ENCODE data around the gene HIRA.

The HIRA gene

GRCh38 chr22:19472233-19472632, 40.7 kb upstream of the HIRA start:
- no peak overlapping the region for H3K27ac ChIP-seq (ENCODE audit: insufficient read depth, low read depth, low read length, poor library complexity, severe bottlenecking)
- no peak overlapping the region for H3K4me3 ChIP-seq (ENCODE audit: insufficient read depth, low read depth, low read length)
- no peaks in the 10 kb centered on the region for H3K9me3 ChIP-seq (ENCODE audit: control insufficient read depth, low read length)
- WGBS, 2 experiments: 94 to 95% methylated on average over 8 of the region's 8 CpGs
- no peaks in the 10 kb centered on the region for H3K4me1 ChIP-seq (ENCODE audit: control insufficient read depth, insufficient read depth, low read length)
- H3K27me3 ChIP-seq (ENCODE audit: control insufficient read depth, insufficient read depth, low read length, poor library complexity, severe bottlenecking): no peaks in the 10 kb centered on the region
- peaks cover 27% of the 10 kb centered on the region for H3K36me3 ChIP-seq (ENCODE audit: control insufficient read depth, insufficient read depth, low read length)

- 94 to 95% methylated on average over 11 of the region's 11 CpGs for WGBS, 2 experiments
- H3K36me3 ChIP-seq (ENCODE audit: control insufficient read depth, insufficient read depth, low read length): peaks cover 33% of the 10 kb centered on the region
- H3K4me1 ChIP-seq (ENCODE audit: control insufficient read depth, insufficient read depth, low read length): no peaks in the 10 kb centered on the region
- H3K27ac ChIP-seq (ENCODE audit: insufficient read depth, low read depth, low read length, poor library complexity, severe bottlenecking): no peak overlapping the region
- no peaks in the 10 kb centered on the region for H3K27me3 ChIP-seq (ENCODE audit: control insufficient read depth, insufficient read depth, low read length, poor library complexity, severe bottlenecking)
- no peak overlapping the region for H3K4me3 ChIP-seq (ENCODE audit: insufficient read depth, low read depth, low read length)
- H3K9me3 ChIP-seq (ENCODE audit: control insufficient read depth, low read length): no peaks in the 10 kb centered on the region
Measured at GRCh38 chr22:19471572-19471971, 40.0 kb upstream of the HIRA start.

- H3K36me3 ChIP-seq (ENCODE audit: control insufficient read depth, insufficient read depth, low read length): peaks cover 41% of the 10 kb centered on the region
Measured at GRCh38 chr22:19470010-19470409, 38.5 kb upstream of the HIRA start.

GRCh38 chr22:19469421-19469820, 37.9 kb upstream of the HIRA start:
- Histone ChIP-seq H3K9me3 (ENCODE audit: control insufficient read depth, low read length) (no peaks in the 10 kb centered on the region), H3K27ac (ENCODE audit: insufficient read depth, low read depth, low read length, poor library complexity, severe bottlenecking) (no peak overlapping the region), H3K36me3 (ENCODE audit: control insufficient read depth, insufficient read depth, low read length) (peaks cover 47% of the 10 kb centered on the region), H3K4me3 (ENCODE audit: insufficient read depth, low read depth, low read length) (no peak overlapping the region), H3K4me1 (ENCODE audit: control insufficient read depth, insufficient read depth, low read length) (no peaks in the 10 kb centered on the region), H3K27me3 (ENCODE audit: control insufficient read depth, insufficient read depth, low read length, poor library complexity, severe bottlenecking) (no peaks in the 10 kb centered on the region)
- WGBS, 2 experiments: 93 to 96% methylated on average over 7 of the region's 7 CpGs

More at GRCh38 chr22:19470010-19470409, 38.5 kb upstream of the HIRA start:
- WGBS, 2 experiments: 92 to 95% methylated on average over 2 of the region's 2 CpGs
- no peaks in the 10 kb centered on the region for H3K9me3 ChIP-seq (ENCODE audit: control insufficient read depth, low read length)
- H3K27ac ChIP-seq (ENCODE audit: insufficient read depth, low read depth, low read length, poor library complexity, severe bottlenecking): no peak overlapping the region
- H3K4me1 ChIP-seq (ENCODE audit: control insufficient read depth, insufficient read depth, low read length): no peaks in the 10 kb centered on the region
- H3K4me3 ChIP-seq (ENCODE audit: insufficient read depth, low read depth, low read length): no peak overlapping the region
- no peaks in the 10 kb centered on the region for H3K27me3 ChIP-seq (ENCODE audit: control insufficient read depth, insufficient read depth, low read length, poor library complexity, severe bottlenecking)

GRCh38 chr22:19467912-19468311, 36.4 kb upstream of the HIRA start:
- Histone ChIP-seq H3K9me3 (ENCODE audit: control insufficient read depth, low read length) (no peaks in the 10 kb centered on the region), H3K4me1 (ENCODE audit: control insufficient read depth, insufficient read depth, low read length) (no peaks in the 10 kb centered on the region), H3K27ac (ENCODE audit: insufficient read depth, low read depth, low read length, poor library complexity, severe bottlenecking) (no peak overlapping the region), H3K4me3 (ENCODE audit: insufficient read depth, low read depth, low read length) (no peak overlapping the region), H3K27me3 (ENCODE audit: control insufficient read depth, insufficient read depth, low read length, poor library complexity, severe bottlenecking) (no peaks in the 10 kb centered on the region), H3K36me3 (ENCODE audit: control insufficient read depth, insufficient read depth, low read length) (peaks cover 51% of the 10 kb centered on the region)
- 93 to 96% methylated on average over 6 of the region's 6 CpGs for WGBS, 2 experiments

- Histone ChIP-seq H3K27me3 (ENCODE audit: control insufficient read depth, insufficient read depth, low read length, poor library complexity, severe bottlenecking) (no peaks in the 10 kb centered on the region), H3K4me1 (ENCODE audit: control insufficient read depth, insufficient read depth, low read length) (no peaks in the 10 kb centered on the region), H3K36me3 (ENCODE audit: control insufficient read depth, insufficient read depth, low read length) (peaks cover 51% of the 10 kb centered on the region), H3K9me3 (ENCODE audit: control insufficient read depth, low read length) (no peaks in the 10 kb centered on the region), H3K27ac (ENCODE audit: insufficient read depth, low read depth, low read length, poor library complexity, severe bottlenecking) (no peak overlapping the region), H3K4me3 (ENCODE audit: insufficient read depth, low read depth, low read length) (no peak overlapping the region)
- 95 to 97% methylated on average over 9 of the region's 9 CpGs for WGBS, 2 experiments
Measured at GRCh38 chr22:19466848-19467752, 35.6 kb upstream of the HIRA start.

- H3K9me3 ChIP-seq (ENCODE audit: control insufficient read depth, low read length): no peaks in the 10 kb centered on the region
- peaks cover 46% of the 10 kb centered on the region for H3K36me3 ChIP-seq (ENCODE audit: control insufficient read depth, insufficient read depth, low read length)
- no peaks in the 10 kb centered on the region for H3K27me3 ChIP-seq (ENCODE audit: control insufficient read depth, insufficient read depth, low read length, poor library complexity, severe bottlenecking)
- WGBS, 2 experiments: 91 to 95% methylated on average over 14 of the region's 14 CpGs
- no peak overlapping the region for H3K27ac ChIP-seq (ENCODE audit: insufficient read depth, low read depth, low read length, poor library complexity, severe bottlenecking)
- H3K4me1 ChIP-seq (ENCODE audit: control insufficient read depth, insufficient read depth, low read length): no peaks in the 10 kb centered on the region
- no peak overlapping the region for H3K4me3 ChIP-seq (ENCODE audit: insufficient read depth, low read depth, low read length)
Measured at GRCh38 chr22:19466126-19466716, 34.7 kb upstream of the HIRA start.

- H3K27ac ChIP-seq (ENCODE audit: insufficient read depth, low read depth, low read length, poor library complexity, severe bottlenecking): no peak overlapping the region
- no peaks in the 10 kb centered on the region for H3K9me3 ChIP-seq (ENCODE audit: control insufficient read depth, low read length)
- H3K27me3 ChIP-seq (ENCODE audit: control insufficient read depth, insufficient read depth, low read length, poor library complexity, severe bottlenecking): no peaks in the 10 kb centered on the region
- peaks cover 41% of the 10 kb centered on the region for H3K36me3 ChIP-seq (ENCODE audit: control insufficient read depth, insufficient read depth, low read length)
- WGBS, 2 experiments: 94 to 95% methylated on average over 4 of the region's 4 CpGs
- no peaks in the 10 kb centered on the region for H3K4me1 ChIP-seq (ENCODE audit: control insufficient read depth, insufficient read depth, low read length)
- H3K4me3 ChIP-seq (ENCODE audit: insufficient read depth, low read depth, low read length): no peak overlapping the region
Measured at GRCh38 chr22:19464975-19465374, 33.4 kb upstream of the HIRA start.

GRCh38 chr22:19464546-19464945, 33.0 kb upstream of the HIRA start:
- H3K27ac ChIP-seq (ENCODE audit: insufficient read depth, low read depth, low read length, poor library complexity, severe bottlenecking): no peak overlapping the region
- H3K36me3 ChIP-seq (ENCODE audit: control insufficient read depth, insufficient read depth, low read length): peaks cover 41% of the 10 kb centered on the region
- no peak overlapping the region for H3K4me3 ChIP-seq (ENCODE audit: insufficient read depth, low read depth, low read length)
- H3K4me1 ChIP-seq (ENCODE audit: control insufficient read depth, insufficient read depth, low read length): no peaks in the 10 kb centered on the region
- no peaks in the 10 kb centered on the region for H3K9me3 ChIP-seq (ENCODE audit: control insufficient read depth, low read length)
- H3K27me3 ChIP-seq (ENCODE audit: control insufficient read depth, insufficient read depth, low read length, poor library complexity, severe bottlenecking): no peaks in the 10 kb centered on the region
- WGBS, 2 experiments: 92 to 96% methylated on average over 1 of the region's 1 CpG

Measured in ectodermal cell (in vitro differentiated cells).